Loucy (cell line): ENCODE data around the gene OSBPL8.

ENCODE experiments used
- H2AFZ ChIP-seq: fragments of 200-600 bp; sonication (generic); 2 replicates; pipeline ENCODE4 v1.6.0; 2016; ENCODE audit warnings: antibody characterized with exemption, mild to moderate bottlenecking, low read length, moderate library complexity
- H3F3A ChIP-seq: fragments of 200-600 bp; 2 replicates; pipeline ENCODE4 v1.6.0; 2016; ENCODE audit warnings: antibody characterized with exemption, low read depth, mild to moderate bottlenecking
- H3K27me3 ChIP-seq: fragments of 200-600 bp; sonication (generic); 2 replicates; pipeline ENCODE4 v1.6.1; 2014; ENCODE audit warnings: low read length, mild to moderate bottlenecking; ENCODE audit not compliant: insufficient read depth, poor library complexity, severe bottlenecking
- H3K36me3 ChIP-seq: fragments of 200-600 bp; sonication (generic); 2 replicates; pipeline ENCODE4 v1.6.1; 2016; ENCODE audit warnings: low read length; ENCODE audit not compliant: insufficient read depth
- H3K4me1 ChIP-seq: fragments of 200-600 bp; sonication (generic); 2 replicates; pipeline ENCODE4 v1.5.1; 2014; ENCODE audit warnings: low read length, mild to moderate bottlenecking; ENCODE audit not compliant: insufficient read depth, poor library complexity, severe bottlenecking
- H3K4me2 ChIP-seq: fragments of 200-600 bp; sonication (generic); 2 replicates; pipeline ENCODE4 v1.6.0; 2014; ENCODE audit warnings: antibody characterized with exemption, low read length, low read depth, mild to moderate bottlenecking; ENCODE audit not compliant: poor library complexity, severe bottlenecking
- H3K4me3 ChIP-seq: fragments of 200-600 bp; sonication (generic); 2 replicates; pipeline ENCODE4 v1.5.1; 2014; ENCODE audit warnings: low read length, mild to moderate bottlenecking, mixed read lengths; ENCODE audit not compliant: poor library complexity, severe bottlenecking
- H3K79me2 ChIP-seq: fragments of 200-600 bp; sonication (generic); 2 replicates; pipeline ENCODE4 v1.6.1; 2014; ENCODE audit warnings: low read length; ENCODE audit not compliant: insufficient read depth
- H3K9ac ChIP-seq: fragments of 200-600 bp; sonication (generic); 2 replicates; pipeline ENCODE4 v1.6.0; 2014; ENCODE audit warnings: mild to moderate bottlenecking, low read depth, low read length, moderate library complexity; ENCODE audit not compliant: poor library complexity, severe bottlenecking
- H3K9me2 ChIP-seq: fragments of 200-600 bp; sonication (generic); replicated peaks from 2 replicates; pipeline ENCODE4 v1.6.1; 2016; ENCODE audit warnings: low read depth, low read length, mixed read lengths
- H3K9me3 ChIP-seq: fragments of 200-600 bp; sonication (generic); 2 replicates; pipeline ENCODE4 v1.6.1; 2014; ENCODE audit warnings: mild to moderate bottlenecking, antibody characterized with exemption, low read length, low read depth; ENCODE audit not compliant: insufficient read depth
- H4K20me1 ChIP-seq: fragments of 200-600 bp; sonication (generic); 2 replicates; pipeline ENCODE4 v1.6.0; 2014; ENCODE audit warnings: antibody characterized with exemption, low read length, mild to moderate bottlenecking; ENCODE audit not compliant: insufficient read depth, poor library complexity, severe bottlenecking
- EZH2phosphoT487 ChIP-seq: fragments of 200-600 bp; IDR thresholded peaks from 2 replicates; pipeline ENCODE4 v1.6.1; 2018; ENCODE audit warnings: antibody characterized with exemption, mild to moderate bottlenecking, moderate library complexity, borderline replicate concordance
- TF ChIP-seq, protein P1 (sequence below): fragments of 200-600 bp; sonication (generic); conservative IDR thresholded peaks from 2 replicates; pipeline ENCODE4 v1.5.1; 2014; ENCODE audit warnings: mild to moderate bottlenecking, antibody characterized with exemption, low read length

The OSBPL8 gene

DNA sequence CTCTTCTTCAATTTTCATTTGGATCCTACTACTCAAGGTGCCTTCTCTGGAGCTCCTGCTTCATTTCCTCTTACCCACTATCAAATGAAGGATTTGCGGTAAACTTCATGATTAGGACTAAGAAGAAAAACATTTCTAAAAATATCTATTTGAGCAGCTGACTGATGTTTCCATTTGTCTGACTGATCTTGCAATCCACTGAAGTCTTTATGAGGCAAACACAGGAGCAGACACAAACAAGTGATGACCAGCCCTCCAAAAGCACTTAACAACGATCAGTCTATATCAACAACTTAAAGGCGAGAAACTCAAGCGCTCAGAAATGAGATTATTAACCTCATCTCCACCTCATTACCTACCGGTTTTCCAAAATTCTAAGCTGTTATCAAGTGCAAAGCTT lies 26.2 kb downstream of the OSBPL8 start:
- H2AFZ ChIP-seq, result no peak overlapping the region
- H3K4me2 ChIP-seq, result no peak overlapping the region
- H3F3A ChIP-seq, result no peaks in the 10 kb centered on the region
- no peaks in the 10 kb centered on the region for H3K27me3 ChIP-seq
- 0 out of 2 replicates have a peak, but pooled peaks cover 3% of the 10 kb centered on the region for H3K9me3 ChIP-seq
- H4K20me1 ChIP-seq, result peaks cover 16% of the 10 kb centered on the region
- peaks cover 7% of the 10 kb centered on the region for H3K36me3 ChIP-seq
- H3K9ac ChIP-seq, result no peak overlapping the region
- no peak overlapping the region for H3K4me3 ChIP-seq
- H3K79me2 ChIP-seq, result peaks cover 89% of the 10 kb centered on the region
- TF ChIP-seq EZH2phosphoT487, result no peak
- TF ChIP-seq, protein P1, sequence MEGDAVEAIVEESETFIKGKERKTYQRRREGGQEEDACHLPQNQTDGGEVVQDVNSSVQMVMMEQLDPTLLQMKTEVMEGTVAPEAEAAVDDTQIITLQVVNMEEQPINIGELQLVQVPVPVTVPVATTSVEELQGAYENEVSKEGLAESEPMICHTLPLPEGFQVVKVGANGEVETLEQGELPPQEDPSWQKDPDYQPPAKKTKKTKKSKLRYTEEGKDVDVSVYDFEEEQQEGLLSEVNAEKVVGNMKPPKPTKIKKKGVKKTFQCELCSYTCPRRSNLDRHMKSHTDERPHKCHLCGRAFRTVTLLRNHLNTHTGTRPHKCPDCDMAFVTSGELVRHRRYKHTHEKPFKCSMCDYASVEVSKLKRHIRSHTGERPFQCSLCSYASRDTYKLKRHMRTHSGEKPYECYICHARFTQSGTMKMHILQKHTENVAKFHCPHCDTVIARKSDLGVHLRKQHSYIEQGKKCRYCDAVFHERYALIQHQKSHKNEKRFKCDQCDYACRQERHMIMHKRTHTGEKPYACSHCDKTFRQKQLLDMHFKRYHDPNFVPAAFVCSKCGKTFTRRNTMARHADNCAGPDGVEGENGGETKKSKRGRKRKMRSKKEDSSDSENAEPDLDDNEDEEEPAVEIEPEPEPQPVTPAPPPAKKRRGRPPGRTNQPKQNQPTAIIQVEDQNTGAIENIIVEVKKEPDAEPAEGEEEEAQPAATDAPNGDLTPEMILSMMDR, result no peak
- no peaks in the 10 kb centered on the region for H3K9me2 ChIP-seq
- peaks cover 7% of the 10 kb centered on the region for H3K4me1 ChIP-seq

- Histone ChIP-seq H4K20me1 (peaks cover 15% of the 10 kb centered on the region), H3F3A (no peaks in the 10 kb centered on the region), H3K27me3 (no peaks in the 10 kb centered on the region), H3K9me3 (0 out of 2 replicates have a peak, but pooled peaks cover 3% of the 10 kb centered on the region), H3K9me2 (no peaks in the 10 kb centered on the region), H3K4me2 (no peak overlapping the region), H3K79me2 (peaks cover 87% of the 10 kb centered on the region), H3K9ac (no peak overlapping the region), H3K4me3 (no peak overlapping the region), H2AFZ (no peak overlapping the region), H3K4me1 (peaks cover 7% of the 10 kb centered on the region), H3K36me3 (peaks cover 7% of the 10 kb centered on the region)
- TF ChIP-seq, protein P1, result no peak
- no peak for TF ChIP-seq EZH2phosphoT487
These were observed 27.1 kb downstream of the OSBPL8 start for GRCh38 chr12:76532520-76532919.

DNA sequence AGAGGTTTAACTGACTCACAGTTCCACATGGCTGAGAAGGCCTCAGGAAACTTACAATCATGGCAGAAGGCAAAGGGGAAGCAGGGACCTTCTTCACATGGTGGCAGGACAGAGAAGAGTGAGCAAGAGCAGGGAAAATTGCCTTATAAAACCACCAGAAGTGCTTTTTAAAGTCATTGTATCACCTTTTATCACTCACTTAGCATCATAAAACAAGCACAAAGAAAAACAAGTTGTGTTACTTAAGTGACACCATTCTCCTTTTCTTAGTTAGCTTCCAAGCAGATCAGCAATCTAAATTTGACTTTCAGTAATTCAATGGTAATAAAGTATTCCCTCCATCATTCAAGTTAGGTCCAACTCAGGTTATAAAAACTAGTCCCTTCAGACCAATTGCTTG lies 28.5 kb downstream of the OSBPL8 start:
- Histone ChIP-seq H3K36me3 (peaks cover 7% of the 10 kb centered on the region), H2AFZ (no peak overlapping the region), H3K79me2 (peaks cover 83% of the 10 kb centered on the region), H3K4me1 (peaks cover 7% of the 10 kb centered on the region), H3K9ac (no peak overlapping the region), H3K4me2 (no peak overlapping the region), H3K9me2 (no peaks in the 10 kb centered on the region), H3K4me3 (no peak overlapping the region), H3K27me3 (no peaks in the 10 kb centered on the region), H3F3A (no peaks in the 10 kb centered on the region), H3K9me3 (0 out of 2 replicates have a peak, but pooled peaks cover 3% of the 10 kb centered on the region), H4K20me1 (peaks cover 10% of the 10 kb centered on the region)
- no peak for TF ChIP-seq EZH2phosphoT487
- TF ChIP-seq, protein P1, result no peak
